GM12892 (cell line): Measurements from ENCODE around the gene CAMK2G.

ENCODE experiments used
- POLR2A ChIP-seq: IDR thresholded peaks from 2 replicates; pipeline ENCODE4 v1.6.1; 2011; ENCODE audit warnings: low read depth, low read length, control low read depth
- POLR2AphosphoS5 ChIP-seq: IDR thresholded peaks from 2 replicates; pipeline ENCODE4 v1.6.1; 2011; ENCODE audit warnings: low read depth, low read length, control low read depth
- TAF1 ChIP-seq: IDR thresholded peaks from 2 replicates; pipeline ENCODE4 v1.6.1; 2011; ENCODE audit warnings: low read depth, mild to moderate bottlenecking, control low read depth, low read length, borderline replicate concordance

DNA sequence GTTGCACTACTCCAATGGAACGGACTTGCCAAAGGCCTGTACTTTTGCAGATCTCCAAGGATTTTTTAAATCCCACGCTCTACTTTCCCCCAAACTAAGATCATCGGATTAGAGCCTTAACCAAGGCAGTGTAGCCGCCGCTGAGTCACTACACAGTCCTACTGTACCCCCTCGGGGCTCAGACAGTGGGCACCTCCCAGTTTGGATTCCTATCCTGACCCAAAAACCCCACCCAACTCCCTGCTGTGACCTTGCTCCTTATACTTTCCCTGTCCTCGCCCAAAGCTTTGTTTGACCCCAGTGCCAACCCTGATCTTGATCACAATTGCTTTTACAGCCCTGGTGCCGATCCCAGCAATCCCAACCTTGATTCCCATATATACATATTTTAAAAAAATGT is 19.1 kb upstream of the CAMK2G start:
- TF ChIP-seq TAF1 (no peak), POLR2AphosphoS5 (no peak), POLR2A (no peak)
